ENCODE data around the gene GOLGB1. TPM values are rescaled to one million over a fixed set of nuclear protein-coding genes. Genes with fewer than 3 reads are reported as not detected.

The GOLGB1 gene
- total and polyA plus RNA-seq, 2 donors from 2014 or later, result 26.8 to 79.7 TPM

DNA sequence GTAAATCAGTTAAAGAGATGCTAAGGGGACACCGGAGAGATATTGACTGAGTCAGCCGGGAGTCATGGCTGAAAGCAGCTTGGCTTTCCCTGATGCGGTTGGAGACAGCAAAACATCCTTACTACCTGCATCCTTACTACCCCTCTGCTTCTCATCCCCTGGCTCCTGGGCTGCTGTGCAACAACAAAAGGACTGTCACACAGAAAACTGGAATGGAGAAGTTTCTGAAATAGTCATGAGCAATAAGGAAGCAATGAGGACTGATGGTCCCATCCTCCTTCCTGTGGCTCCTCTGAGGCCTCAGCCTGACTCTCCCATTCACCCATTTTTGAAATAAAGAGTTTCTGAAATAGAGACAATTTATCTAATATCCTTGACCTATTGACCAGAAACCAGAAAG lies 90.0 kb downstream of the GOLGB1 start:
- Histone ChIP-seq H3K9ac (ENCODE audit: low read length in 3 of 3) (no peak overlapping the region), H3K4me3 (ENCODE audit: low read length in 3 of 3) (peak overlapping the region in 1 of 3 donors; percentile 60), H3K27me3 (ENCODE audit: control insufficient read depth, insufficient read depth, low read length) (no peaks in the 10 kb centered on the region), H3K27ac (ENCODE audit: low read depth in 2 of 2, low read length in 2 of 2) (no peak overlapping the region), H3K36me3 (ENCODE audit: control insufficient read depth in 2 of 3, insufficient read depth in 3 of 3, low read length in 3 of 3) (peaks cover 2 to 15% (median 13%) of the 10 kb centered on the region in 3 donors), H3K9me3 (ENCODE audit: control insufficient read depth in 2 of 3, insufficient read depth in 1 of 3, low read length in 3 of 3) (no peaks in the 10 kb centered on the region), H3K4me1 (ENCODE audit: control insufficient read depth in 2 of 3, insufficient read depth in 2 of 3, low read depth in 1 of 3, low read length in 3 of 3) (peaks cover 0 to 2% (median 0%) of the 10 kb centered on the region in 3 donors)
- FAIRE-seq (no peak), DNase-seq (no peak)
- TF ChIP-seq, protein P1, sequence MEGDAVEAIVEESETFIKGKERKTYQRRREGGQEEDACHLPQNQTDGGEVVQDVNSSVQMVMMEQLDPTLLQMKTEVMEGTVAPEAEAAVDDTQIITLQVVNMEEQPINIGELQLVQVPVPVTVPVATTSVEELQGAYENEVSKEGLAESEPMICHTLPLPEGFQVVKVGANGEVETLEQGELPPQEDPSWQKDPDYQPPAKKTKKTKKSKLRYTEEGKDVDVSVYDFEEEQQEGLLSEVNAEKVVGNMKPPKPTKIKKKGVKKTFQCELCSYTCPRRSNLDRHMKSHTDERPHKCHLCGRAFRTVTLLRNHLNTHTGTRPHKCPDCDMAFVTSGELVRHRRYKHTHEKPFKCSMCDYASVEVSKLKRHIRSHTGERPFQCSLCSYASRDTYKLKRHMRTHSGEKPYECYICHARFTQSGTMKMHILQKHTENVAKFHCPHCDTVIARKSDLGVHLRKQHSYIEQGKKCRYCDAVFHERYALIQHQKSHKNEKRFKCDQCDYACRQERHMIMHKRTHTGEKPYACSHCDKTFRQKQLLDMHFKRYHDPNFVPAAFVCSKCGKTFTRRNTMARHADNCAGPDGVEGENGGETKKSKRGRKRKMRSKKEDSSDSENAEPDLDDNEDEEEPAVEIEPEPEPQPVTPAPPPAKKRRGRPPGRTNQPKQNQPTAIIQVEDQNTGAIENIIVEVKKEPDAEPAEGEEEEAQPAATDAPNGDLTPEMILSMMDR (IDR thresholded peaks at IDR 0.05; ENCODE audit: borderline replicate concordance, extremely low read depth, insufficient read depth), result no peak
- intact Hi-C loops (cut with DNase I), result no loop called here

DNA sequence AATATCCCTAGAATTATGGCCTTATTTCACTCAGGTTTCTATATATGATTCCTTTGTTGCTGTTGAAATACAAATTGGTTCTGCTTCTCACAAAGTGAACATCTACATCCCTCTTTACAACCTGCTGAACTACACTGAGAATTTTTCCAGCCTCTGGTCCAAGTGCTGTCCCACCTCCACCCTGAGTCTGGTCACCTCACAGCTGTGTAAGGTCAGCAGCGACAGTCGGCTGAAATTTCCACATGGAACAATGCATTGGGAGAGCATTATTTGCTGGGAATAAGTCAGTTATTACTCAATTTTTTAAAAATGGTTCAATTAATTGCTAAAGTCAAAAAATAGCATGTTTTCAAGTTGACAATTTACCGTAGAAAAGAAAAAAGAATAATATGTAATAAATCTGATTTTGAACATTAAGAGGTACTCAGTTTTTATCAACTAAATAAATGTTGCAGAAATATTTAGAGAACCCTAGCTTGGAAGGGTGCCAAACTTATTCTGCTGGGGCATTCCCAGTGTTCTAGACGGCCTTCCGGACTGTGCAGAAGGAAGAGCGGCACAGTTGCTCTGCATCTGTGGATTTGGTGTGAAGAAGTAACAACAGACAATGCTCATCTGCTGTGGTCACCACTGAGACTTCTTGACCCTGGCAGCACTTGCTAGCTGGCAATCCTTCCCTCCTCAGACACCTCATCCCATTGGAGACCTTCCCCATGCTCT lies 90.7 kb downstream of the GOLGB1 start:
- DNase-seq, result no peak
- intact Hi-C loops (cut with DNase I), result no loop called here
- Histone ChIP-seq H3K4me3 (ENCODE audit: low read length in 3 of 3) (no peak overlapping the region), H3K36me3 (ENCODE audit: control insufficient read depth in 2 of 3, insufficient read depth in 3 of 3, low read length in 3 of 3) (peaks cover 2 to 9% (median 8%) of the 10 kb centered on the region in 3 donors), H3K27me3 (ENCODE audit: control insufficient read depth, insufficient read depth, low read length) (no peaks in the 10 kb centered on the region), H3K9ac (ENCODE audit: low read length in 3 of 3) (no peak overlapping the region), H3K27ac (ENCODE audit: low read depth in 2 of 2, low read length in 2 of 2) (no peak overlapping the region), H3K4me1 (ENCODE audit: control insufficient read depth in 2 of 3, insufficient read depth in 2 of 3, low read depth in 1 of 3, low read length in 3 of 3) (peaks cover 0 to 2% (median 0%) of the 10 kb centered on the region in 3 donors), H3K9me3 (ENCODE audit: control insufficient read depth in 2 of 3, insufficient read depth in 1 of 3, low read length in 3 of 3) (no peaks in the 10 kb centered on the region)
- TF ChIP-seq, protein P1 (IDR thresholded peaks at IDR 0.05; ENCODE audit: borderline replicate concordance, extremely low read depth, insufficient read depth), result no peak
- no peak for FAIRE-seq

DNA sequence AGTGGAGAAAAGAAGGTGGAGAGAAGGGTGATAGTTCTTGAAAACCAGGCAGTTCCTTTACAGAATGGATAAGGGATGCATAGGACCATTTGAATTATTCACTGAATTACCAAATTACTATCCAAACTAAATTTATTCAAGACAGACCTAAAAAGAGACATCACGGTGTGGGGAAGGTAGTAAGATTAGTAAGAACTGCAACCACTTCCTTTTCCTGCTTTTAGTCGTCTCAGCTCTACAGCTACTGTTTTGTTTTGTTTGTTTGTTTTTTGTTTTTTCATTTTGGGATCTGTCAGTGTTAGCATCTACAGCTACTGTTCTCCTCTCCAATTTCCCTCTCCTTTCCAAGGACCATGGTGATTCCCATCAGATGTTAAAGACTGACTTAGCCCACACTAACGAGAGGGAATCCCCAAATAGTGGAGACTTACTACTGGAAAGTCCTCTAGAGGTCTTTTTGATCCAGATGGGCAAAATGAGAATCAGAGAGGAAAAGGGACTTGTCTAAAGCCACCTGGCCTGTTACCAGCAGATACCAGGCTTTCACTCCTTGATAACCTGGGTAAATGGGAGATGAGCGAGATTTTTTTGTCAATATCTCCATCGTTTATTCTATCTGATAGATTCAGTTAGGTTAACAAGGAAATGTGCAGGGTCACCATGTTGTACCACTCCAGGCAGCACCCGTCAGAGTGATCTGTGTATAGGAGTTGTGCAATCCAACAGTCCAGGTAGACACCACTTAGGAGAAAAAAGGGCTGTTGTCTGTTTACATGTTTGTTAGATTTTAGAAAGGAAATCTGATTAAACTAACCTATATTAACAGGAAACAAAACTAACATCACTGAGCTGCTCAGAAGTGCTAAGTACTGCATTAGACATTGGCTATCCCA lies 94.8 kb downstream of the GOLGB1 start:
- no peak overlapping the region for H3K4me3 ChIP-seq (ENCODE audit: low read length in 3 of 3)
- FAIRE-seq, result no peak
- intact Hi-C loops (cut with DNase I), result no loop called here
- no peaks in the 10 kb centered on the region for H3K9me3 ChIP-seq (ENCODE audit: control insufficient read depth in 2 of 3, insufficient read depth in 1 of 3, low read length in 3 of 3)
- no peak for DNase-seq
- TF ChIP-seq, protein P1 (IDR thresholded peaks at IDR 0.05; ENCODE audit: borderline replicate concordance, extremely low read depth, insufficient read depth), result no peak
- peaks cover 0 to 2% (median 0%) of the 10 kb centered on the region in 3 donors for H3K4me1 ChIP-seq (ENCODE audit: control insufficient read depth in 2 of 3, insufficient read depth in 2 of 3, low read depth in 1 of 3, low read length in 3 of 3)
- H3K27me3 ChIP-seq (ENCODE audit: control insufficient read depth, insufficient read depth, low read length), result no peaks in the 10 kb centered on the region
- no peaks in the 10 kb centered on the region for H3K36me3 ChIP-seq (ENCODE audit: control insufficient read depth in 2 of 3, insufficient read depth in 3 of 3, low read length in 3 of 3)
- no peak overlapping the region for H3K9ac ChIP-seq (ENCODE audit: low read length in 3 of 3)
- no peak overlapping the region for H3K27ac ChIP-seq (ENCODE audit: low read depth in 2 of 2, low read length in 2 of 2)

All from kidney (tissue), 14 donors.